Naive thymus-derived CD4-positive, alpha-beta T cell (primary cell): ENCODE data around the gene SAP130. TPM values are rescaled to one million over a fixed set of nuclear protein-coding genes. Genes with fewer than 3 reads are reported as not detected.

Experiments
- ATAC-seq: fragments of 150-1000 bp; cut with Tn5 transposase; 2 replicates; pipeline ENCODE4 v1.10.0; 2021; ENCODE audit warnings: mild to moderate bottlenecking, moderate library complexity
- CTCF ChIA-PET: fragments of 350-600 bp; sonication (Branson Sonifier 250); formaldehyde crosslinking; loops from one replicate; lab custom pipeline; 2021; ENCODE audit warnings: antibody characterized with exemption; lab: Charles Lee
- POLR2A ChIA-PET: fragments of 350-600 bp; sonication (Branson Sonifier 250); formaldehyde crosslinking; loops from one replicate; lab custom pipeline; 2021; ENCODE audit warnings: antibody characterized with exemption, inconsistent platforms; lab: Charles Lee
- DNase-seq, 9 donors: peaks; one replicate each; pipeline versions ENCODE4 v3.0.0 to v3.0.0-alpha.2; 2020 to 2022; ENCODE audit warnings: mixed read lengths in 1 of 9
- H3K27ac ChIP-seq: one replicate; pipeline ENCODE4 v1.7.0; 2013; ENCODE audit warnings: mild to moderate bottlenecking, low read depth, low read length, moderate library complexity
- H3K27me3 ChIP-seq, 2 donors: one replicate each; pipeline ENCODE4 v1.7.0; 2013; ENCODE audit warnings: low read length in 2 of 2, mild to moderate bottlenecking in 2 of 2, moderate library complexity in 2 of 2; ENCODE audit not compliant: control insufficient read depth in 2 of 2, insufficient read depth in 2 of 2
- H3K36me3 ChIP-seq, 3 experiments: 1 replicate in 2 of 3; 2 replicates in 1 of 3; pipeline ENCODE4 v1.7.0; 2013; ENCODE audit warnings: low read length in 3 of 3, mild to moderate bottlenecking in 3 of 3, moderate library complexity in 1 of 3; ENCODE audit not compliant: insufficient read depth in 3 of 3, control insufficient read depth in 2 of 3
- H3K4me1 ChIP-seq, 2 donors: one replicate each; pipeline ENCODE4 v1.7.0; 2013; ENCODE audit warnings: low read length in 2 of 2, mild to moderate bottlenecking in 2 of 2, moderate library complexity in 1 of 2; ENCODE audit not compliant: control insufficient read depth in 2 of 2, insufficient read depth in 2 of 2
- H3K4me3 ChIP-seq: 2 replicates; pipeline ENCODE4 v1.7.0; 2013; ENCODE audit warnings: mild to moderate bottlenecking, low read length
- H3K9me3 ChIP-seq, 3 experiments: 1 replicate in 2 of 3; 2 replicates in 1 of 3; pipeline ENCODE4 v1.7.0; 2013; ENCODE audit warnings: low read length in 3 of 3; ENCODE audit not compliant: control insufficient read depth in 2 of 3
- H3K27ac Mint-ChIP-seq, 9 donors: one replicate each; pipeline ENCODE4 v1.8.0; 2020 to 2022; ENCODE audit warnings: mixed read lengths in 9 of 9, mild to moderate bottlenecking in 8 of 9, moderate library complexity in 5 of 9, inconsistent platforms in 2 of 9
- H3K27me3 Mint-ChIP-seq, 5 donors: one replicate each; pipeline ENCODE4 v1.8.0; 2021 to 2022; ENCODE audit warnings: mixed read lengths in 5 of 5, mild to moderate bottlenecking in 1 of 5
- H3K36me3 Mint-ChIP-seq, 5 donors: one replicate each; pipeline ENCODE4 v1.8.0; 2020 to 2022; ENCODE audit warnings: mixed read lengths in 5 of 5, mild to moderate bottlenecking in 3 of 5, inconsistent platforms in 1 of 5
- H3K4me1 Mint-ChIP-seq, 7 donors: one replicate each; pipeline ENCODE4 v1.8.0; 2020 to 2022; ENCODE audit warnings: mixed read lengths in 7 of 7, mild to moderate bottlenecking in 3 of 7, inconsistent platforms in 1 of 7
- H3K4me3 Mint-ChIP-seq, 10 donors: one replicate each; pipeline ENCODE4 v1.8.0; 2020 to 2022; ENCODE audit warnings: mild to moderate bottlenecking in 10 of 10, mixed read lengths in 10 of 10, moderate library complexity in 6 of 10, inconsistent platforms in 2 of 10
- H3K9me3 Mint-ChIP-seq, 11 donors: one replicate each; pipeline ENCODE4 v1.8.0; 2020 to 2022; ENCODE audit warnings: mixed read lengths in 11 of 11, mild to moderate bottlenecking in 4 of 11, inconsistent platforms in 1 of 11, moderate library complexity in 1 of 11
- intact Hi-C, 2 donors: fragments of 100-400 bp; cut with micrococcal nuclease; formaldehyde crosslinking; loops; one replicate each; pipeline ENCODE4 v1.15.1; 2023
- polyA plus RNA-seq, 2 donors: library from polyadenylated mRNA; unstranded; fragments of 300-500 nt; fragmentation: Illumina TruSeq; gene quantifications; one replicate each; pipeline ENCODE4 v1.2.3, GENCODE V29; 2021
- total RNA-seq, 6 experiments: library from RNA in 5 of 6; stranded (reverse) in 5 of 6; gene quantifications; 1 replicate in 5 of 6; 2 replicates in 1 of 6; pipeline ENCODE4 v1.2.3 and lab custom pipeline; 2021 to 2026

Gene SAP130
- total and polyA plus RNA-seq, 7 experiments from 2014 or later: 6.7 to 38.0 (median 30.7) TPM

DNA sequence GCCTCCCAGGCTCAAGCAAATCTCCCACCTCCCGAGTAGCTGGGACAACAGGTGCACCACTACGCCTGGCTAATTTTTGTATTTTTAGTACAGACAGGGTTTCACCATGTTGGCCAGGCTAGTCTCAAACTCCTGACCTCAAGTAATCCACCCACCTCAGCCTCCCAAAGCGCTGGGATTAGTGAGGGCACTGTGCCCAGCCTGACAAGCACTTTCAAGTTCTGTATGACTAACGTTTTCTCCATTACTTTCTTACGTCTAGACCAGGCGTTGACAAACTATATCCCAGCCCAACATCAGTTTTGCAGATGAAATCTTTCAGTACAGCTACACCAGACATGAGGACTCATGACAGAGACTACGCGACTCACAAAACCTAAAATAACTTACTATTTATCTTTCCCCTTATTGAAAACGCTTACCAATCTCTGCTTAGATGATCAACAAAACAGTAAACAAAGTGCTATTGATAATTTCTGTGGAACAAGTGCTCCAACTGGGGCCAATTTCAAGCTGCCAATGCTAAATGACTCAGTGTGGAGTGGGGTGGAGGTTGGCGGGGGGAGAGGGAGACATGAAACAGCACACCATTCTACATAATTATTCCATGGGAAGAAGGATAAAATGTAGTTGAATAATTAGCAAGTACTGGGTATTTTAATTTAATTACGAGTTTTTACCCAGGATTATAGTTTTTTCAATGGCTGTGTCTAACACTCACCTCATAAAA lies 59.1 kb downstream of the SAP130 start:
- Histone ChIP-seq H3K4me1 (no peaks in the 10 kb centered on the region), H3K9me3 (no peaks in the 10 kb centered on the region), H3K4me3 (no peak overlapping the region), H3K36me3 (peaks cover 0 to 17% (median 0%) of the 10 kb centered on the region in 3 experiments), H3K27me3 (no peaks in the 10 kb centered on the region), H3K27ac (no peak overlapping the region)
- Mint-ChIP-seq H3K4me1 (peaks cover 0 to 7% (median 0%) of the 10 kb centered on the region in 7 donors), H3K9me3 (peaks cover 0 to 2% (median 0%) of the 10 kb centered on the region in 11 donors), H3K27ac (peak overlapping the region in 1 of 9 donors; percentile 43), H3K4me3 (no peak overlapping the region), H3K36me3 (peaks cover 15 to 59% (median 30%) of the 10 kb centered on the region in 5 donors), H3K27me3 (no peaks in the 10 kb centered on the region)
- ChIA-PET POLR2A (no interaction called here), CTCF (no interaction called here)
- DNase-seq: no peak
- intact Hi-C loops: no loop called here
- no peak for ATAC-seq

DNA sequence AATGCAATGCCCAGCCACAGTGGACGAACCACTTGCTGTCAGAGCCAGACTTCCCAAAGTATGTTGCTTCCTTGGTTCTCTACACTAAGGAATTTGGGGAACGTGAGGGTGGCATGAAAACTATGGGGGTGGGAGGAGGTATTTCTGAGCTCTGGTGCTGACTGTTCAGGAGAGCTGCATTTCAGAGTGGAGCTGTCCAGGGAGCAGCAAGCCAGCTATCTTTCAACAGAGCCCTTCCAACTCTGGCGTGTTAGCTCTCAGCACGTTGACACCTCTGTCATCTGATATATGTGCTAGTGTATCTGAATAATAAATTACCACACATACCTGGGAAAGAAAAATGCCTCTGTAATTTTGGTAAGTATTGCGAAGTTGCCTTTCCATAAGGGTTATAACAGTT lies 66.1 kb downstream of the SAP130 start:
- ChIA-PET CTCF (no interaction called here), POLR2A (no interaction called here)
- H3K9me3 Mint-ChIP-seq: peaks cover 0 to 2% (median 0%) of the 10 kb centered on the region in 11 donors
- DNase-seq (no peak), ATAC-seq (no peak)
- no peak overlapping the region for H3K27ac ChIP-seq
- no peaks in the 10 kb centered on the region for H3K27me3 Mint-ChIP-seq
- H3K36me3 Mint-ChIP-seq: peaks cover 13 to 63% (median 35%) of the 10 kb centered on the region in 5 donors
- no peaks in the 10 kb centered on the region for H3K4me1 ChIP-seq
- peaks cover 0 to 31% (median 13%) of the 10 kb centered on the region in 3 experiments for H3K36me3 ChIP-seq
- H3K27me3 ChIP-seq: no peaks in the 10 kb centered on the region
- no peaks in the 10 kb centered on the region for H3K9me3 ChIP-seq
- intact Hi-C loops: no loop called here
- H3K4me3 Mint-ChIP-seq: no peak overlapping the region
- peaks cover 0 to 6% (median 0%) of the 10 kb centered on the region in 7 donors for H3K4me1 Mint-ChIP-seq
- H3K27ac Mint-ChIP-seq: no peak overlapping the region
- H3K4me3 ChIP-seq: no peak overlapping the region

DNA sequence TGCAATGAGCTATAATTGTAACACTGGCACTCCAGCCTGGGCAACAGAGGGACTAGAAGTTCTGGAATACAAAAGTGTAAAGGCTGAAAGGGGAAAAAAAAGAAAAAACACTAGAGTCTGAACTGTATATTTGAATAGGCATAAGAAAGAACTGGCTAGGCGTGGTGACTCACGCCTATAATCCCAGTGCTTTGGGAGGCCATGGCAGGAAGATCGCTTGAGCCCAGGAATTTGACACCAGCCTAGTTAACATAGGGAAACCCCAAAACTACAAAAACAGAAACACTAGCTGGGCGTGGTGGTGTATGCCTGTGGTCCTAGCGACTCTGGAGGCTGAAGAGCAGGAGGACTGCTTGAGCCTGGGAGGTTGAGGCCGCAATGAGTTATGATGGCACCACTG lies 70.6 kb downstream of the SAP130 start:
- Histone ChIP-seq H3K27me3 (no peaks in the 10 kb centered on the region), H3K9me3 (no peaks in the 10 kb centered on the region), H3K4me3 (no peak overlapping the region), H3K36me3 (peaks cover 0 to 52% (median 13%) of the 10 kb centered on the region in 3 experiments), H3K4me1 (no peaks in the 10 kb centered on the region), H3K27ac (no peak overlapping the region)
- intact Hi-C loops: no loop called here
- Mint-ChIP-seq H3K36me3 (peaks cover 8 to 46% (median 22%) of the 10 kb centered on the region in 5 donors), H3K9me3 (no peaks in the 10 kb centered on the region), H3K27me3 (no peaks in the 10 kb centered on the region), H3K27ac (no peak overlapping the region), H3K4me3 (no peak overlapping the region), H3K4me1 (peaks cover 0 to 4% (median 0%) of the 10 kb centered on the region in 7 donors)
- DNase-seq: no peak
- no peak for ATAC-seq
- CTCF ChIA-PET: no interaction called here
- POLR2A ChIA-PET: no interaction called here

DNA sequence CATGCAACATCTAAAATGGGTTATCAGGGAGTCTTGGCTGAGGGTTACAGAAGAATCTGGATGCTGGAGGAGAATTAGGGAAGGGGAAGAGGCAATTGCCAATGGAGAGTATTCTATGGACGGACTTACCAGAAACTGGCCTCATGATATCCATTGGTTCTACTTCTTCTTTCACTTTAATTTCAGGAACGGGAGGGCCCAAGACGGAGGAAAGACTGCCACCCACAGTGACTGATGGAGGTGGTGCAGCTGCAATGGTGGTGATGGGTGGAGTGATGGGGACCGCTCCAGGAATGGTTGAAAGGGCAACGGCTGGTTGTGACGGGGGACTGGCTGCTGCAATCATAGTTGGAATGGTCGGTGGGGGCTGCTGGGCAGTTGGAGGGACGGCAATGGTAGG lies 73.0 kb downstream of the SAP130 start:
- H3K36me3 ChIP-seq: peaks cover 6 to 62% (median 15%) of the 10 kb centered on the region in 3 experiments
- no peaks in the 10 kb centered on the region for H3K27me3 Mint-ChIP-seq
- no peaks in the 10 kb centered on the region for H3K27me3 ChIP-seq
- H3K9me3 Mint-ChIP-seq: no peaks in the 10 kb centered on the region
- no peaks in the 10 kb centered on the region for H3K9me3 ChIP-seq
- no peak overlapping the region for H3K4me3 ChIP-seq
- H3K27ac ChIP-seq: no peak overlapping the region
- ChIA-PET CTCF (no interaction called here), POLR2A (no interaction called here)
- no peaks in the 10 kb centered on the region for H3K4me1 ChIP-seq
- peaks cover 0 to 8% (median 0%) of the 10 kb centered on the region in 7 donors for H3K4me1 Mint-ChIP-seq
- peak overlapping the region in 2 of 9 donors; percentile 6 to 23 for H3K27ac Mint-ChIP-seq
- no peak overlapping the region for H3K4me3 Mint-ChIP-seq
- ATAC-seq (peak; percentile 57), DNase-seq (no peak)
- intact Hi-C loops: no loop called here
- peaks cover 17 to 39% (median 20%) of the 10 kb centered on the region in 5 donors for H3K36me3 Mint-ChIP-seq

DNA sequence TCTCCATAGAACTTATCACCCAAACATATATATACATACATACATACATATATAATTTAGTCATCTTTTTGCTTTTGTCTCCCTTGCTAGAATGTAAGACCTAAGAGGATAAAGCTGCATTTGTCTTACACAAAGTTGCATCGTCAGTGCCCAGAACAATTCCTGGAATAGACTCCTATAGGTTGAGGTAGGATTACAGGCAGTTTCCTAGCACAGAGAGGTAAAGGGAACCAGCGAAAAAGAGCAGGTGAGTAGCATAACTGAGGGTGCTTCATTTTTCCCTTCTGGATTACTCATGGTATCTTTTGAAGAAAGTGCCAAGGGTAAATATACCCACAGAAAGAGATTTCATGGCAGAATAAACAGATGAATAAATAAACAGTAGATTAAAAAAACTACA lies 74.0 kb downstream of the SAP130 start:
- ChIA-PET CTCF (no interaction called here), POLR2A (no interaction called here)
- ATAC-seq (no peak), DNase-seq (no peak)
- Histone ChIP-seq H3K9me3 (no peaks in the 10 kb centered on the region), H3K4me3 (no peak overlapping the region), H3K36me3 (peaks cover 14 to 70% (median 19%) of the 10 kb centered on the region in 3 experiments), H3K27me3 (no peaks in the 10 kb centered on the region), H3K4me1 (no peaks in the 10 kb centered on the region), H3K27ac (no peak overlapping the region)
- Mint-ChIP-seq H3K27me3 (no peaks in the 10 kb centered on the region), H3K4me1 (peaks cover 0 to 8% (median 0%) of the 10 kb centered on the region in 7 donors), H3K9me3 (no peaks in the 10 kb centered on the region), H3K4me3 (no peak overlapping the region), H3K36me3 (peaks cover 15 to 41% (median 24%) of the 10 kb centered on the region in 5 donors), H3K27ac (no peak overlapping the region)
- intact Hi-C loops: no loop called here

DNA sequence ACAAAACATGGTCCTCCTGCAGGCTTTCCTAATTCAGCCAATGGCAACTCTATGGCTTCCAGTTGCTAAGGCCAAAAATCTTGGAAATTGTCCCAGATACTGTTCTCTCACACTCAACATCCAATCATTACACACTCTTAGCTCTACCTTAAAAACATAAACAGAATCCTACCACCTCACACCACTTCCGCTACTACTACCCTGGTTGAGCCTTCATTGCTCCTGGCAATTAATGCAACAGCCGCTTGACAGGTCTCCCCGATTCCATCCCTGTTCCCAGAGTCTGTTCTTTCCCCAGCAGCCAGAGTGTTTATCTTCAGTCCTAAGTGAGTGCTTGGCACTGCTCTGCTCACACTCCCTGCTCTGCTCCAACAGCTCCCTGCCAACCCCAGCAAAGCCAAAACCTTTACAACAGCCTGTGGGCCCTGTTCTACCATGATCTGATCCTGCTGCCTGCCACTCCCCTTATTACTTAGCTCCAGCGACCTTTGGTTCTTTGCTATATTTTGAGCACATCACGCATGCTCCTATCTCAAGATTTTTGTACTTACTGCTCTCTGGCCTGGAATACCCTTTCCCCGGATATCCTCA lies 74.6 kb downstream of the SAP130 start:
- Histone ChIP-seq H3K4me1 (no peaks in the 10 kb centered on the region), H3K9me3 (no peaks in the 10 kb centered on the region), H3K27me3 (no peaks in the 10 kb centered on the region), H3K27ac (no peak overlapping the region), H3K4me3 (no peak overlapping the region), H3K36me3 (peaks cover 16 to 77% (median 22%) of the 10 kb centered on the region in 3 experiments)
- no peak overlapping the region for H3K4me3 Mint-ChIP-seq
- ChIA-PET POLR2A (no interaction called here), CTCF (no interaction called here)
- ATAC-seq (no peak), DNase-seq (no peak)
- peaks cover 15 to 38% (median 24%) of the 10 kb centered on the region in 5 donors for H3K36me3 Mint-ChIP-seq
- intact Hi-C loops: no loop called here
- no peaks in the 10 kb centered on the region for H3K27me3 Mint-ChIP-seq
- no peaks in the 10 kb centered on the region for H3K9me3 Mint-ChIP-seq
- peaks cover 0 to 8% (median 0%) of the 10 kb centered on the region in 7 donors for H3K4me1 Mint-ChIP-seq
- H3K27ac Mint-ChIP-seq: no peak overlapping the region
